ENCODE data around the gene PEX6.

PEX6 gene

DNA sequence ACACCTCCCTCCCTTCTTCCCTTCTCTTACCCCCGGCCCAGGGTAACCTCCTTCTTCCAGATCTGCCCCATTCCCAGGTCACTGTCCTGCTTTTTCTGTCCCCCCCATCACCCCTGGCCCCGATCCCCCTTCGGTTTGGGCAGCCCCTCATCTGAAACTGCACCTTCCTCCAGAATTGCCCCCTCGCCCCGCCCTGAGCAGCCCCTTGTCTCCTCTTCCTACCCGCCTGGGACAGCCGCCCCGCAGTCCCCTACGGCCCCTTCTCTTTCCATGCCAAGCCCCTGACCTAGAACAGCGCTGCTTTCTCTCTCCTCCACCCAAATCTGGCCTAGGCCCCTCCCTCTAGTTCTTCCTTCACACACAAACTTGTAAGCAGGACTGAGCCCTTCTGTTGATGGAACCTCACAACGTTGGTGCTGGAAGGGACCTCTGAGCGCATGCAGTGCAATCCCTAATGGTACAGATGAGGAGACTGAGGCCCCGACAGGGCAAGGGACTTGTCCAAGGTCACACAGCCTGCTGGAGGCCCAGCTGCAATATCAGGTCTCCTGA is 6.0 kb upstream of the PEX6 start:
- Histone ChIP-seq H3K27ac (peak overlapping the region; percentile 86 to 91), H3K4me3 (peak overlapping the region; percentile 90)
- DNase-seq (ENCODE audit: low spot score): no peak
- TF ChIP-seq, protein P1, sequence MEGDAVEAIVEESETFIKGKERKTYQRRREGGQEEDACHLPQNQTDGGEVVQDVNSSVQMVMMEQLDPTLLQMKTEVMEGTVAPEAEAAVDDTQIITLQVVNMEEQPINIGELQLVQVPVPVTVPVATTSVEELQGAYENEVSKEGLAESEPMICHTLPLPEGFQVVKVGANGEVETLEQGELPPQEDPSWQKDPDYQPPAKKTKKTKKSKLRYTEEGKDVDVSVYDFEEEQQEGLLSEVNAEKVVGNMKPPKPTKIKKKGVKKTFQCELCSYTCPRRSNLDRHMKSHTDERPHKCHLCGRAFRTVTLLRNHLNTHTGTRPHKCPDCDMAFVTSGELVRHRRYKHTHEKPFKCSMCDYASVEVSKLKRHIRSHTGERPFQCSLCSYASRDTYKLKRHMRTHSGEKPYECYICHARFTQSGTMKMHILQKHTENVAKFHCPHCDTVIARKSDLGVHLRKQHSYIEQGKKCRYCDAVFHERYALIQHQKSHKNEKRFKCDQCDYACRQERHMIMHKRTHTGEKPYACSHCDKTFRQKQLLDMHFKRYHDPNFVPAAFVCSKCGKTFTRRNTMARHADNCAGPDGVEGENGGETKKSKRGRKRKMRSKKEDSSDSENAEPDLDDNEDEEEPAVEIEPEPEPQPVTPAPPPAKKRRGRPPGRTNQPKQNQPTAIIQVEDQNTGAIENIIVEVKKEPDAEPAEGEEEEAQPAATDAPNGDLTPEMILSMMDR (IDR thresholded peaks at IDR 0.05): no peak

DNA sequence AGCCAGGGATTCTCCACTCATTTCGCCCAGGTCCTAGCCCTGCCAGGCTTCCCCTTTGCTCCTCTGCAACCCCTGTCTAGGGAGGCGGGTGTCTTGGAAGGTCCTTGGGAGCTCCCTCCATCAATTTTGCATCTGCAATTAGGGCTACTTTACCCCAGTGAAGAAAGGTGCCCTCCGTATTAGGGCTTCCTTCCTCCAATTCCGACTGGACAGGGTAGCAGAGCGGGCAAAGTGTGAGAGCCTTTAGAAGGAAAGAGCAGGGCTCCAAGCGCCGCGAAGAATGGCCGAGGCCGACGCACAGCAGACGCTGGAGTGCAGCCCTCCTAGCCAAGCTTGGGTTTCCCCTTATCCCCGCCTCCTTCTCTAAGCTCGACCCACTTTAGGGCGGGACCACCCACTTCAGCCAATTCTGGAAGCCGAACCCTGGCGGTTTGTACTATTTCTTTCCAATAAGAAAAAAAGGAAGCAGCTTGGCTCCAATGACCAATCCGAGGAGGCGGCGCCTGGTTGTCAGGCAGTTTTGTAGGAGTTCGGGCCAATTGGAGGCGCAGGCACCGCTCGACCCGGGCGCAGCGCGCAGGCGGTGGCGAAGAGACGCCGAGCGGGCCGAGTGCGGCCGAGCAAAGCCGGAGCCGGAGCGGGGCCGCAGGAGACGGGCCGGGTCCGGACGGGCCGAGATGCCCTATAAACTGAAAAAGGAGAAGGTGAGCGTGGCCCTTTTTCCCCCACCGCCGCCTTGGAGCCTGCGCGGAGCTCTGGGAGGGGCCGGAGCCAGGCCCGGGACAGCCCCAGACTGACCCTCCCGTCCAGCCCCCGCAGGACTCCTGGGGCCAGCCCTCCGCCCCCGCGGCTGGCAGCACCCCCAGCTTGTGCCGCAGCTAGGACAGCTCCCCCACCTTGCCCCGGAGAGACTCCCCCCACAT is 5.3 kb upstream of the PEX6 start, which contains the start of gene PPP2R5D:
Gene PPP2R5D (plus strand): TSS at position 570 of the 923 bp plus-strand sequence. CDS start 108 bp downstream, at position 678.
- peak within 1 kb of the TSS; percentile 86 to 91 for H3K27ac ChIP-seq
- DNase-seq (ENCODE audit: low spot score): peak; percentile 99
- TF ChIP-seq, protein P1 (IDR thresholded peaks at IDR 0.05): no peak
- H3K4me3 ChIP-seq: peak within 1 kb of the TSS; percentile 90

DNA sequence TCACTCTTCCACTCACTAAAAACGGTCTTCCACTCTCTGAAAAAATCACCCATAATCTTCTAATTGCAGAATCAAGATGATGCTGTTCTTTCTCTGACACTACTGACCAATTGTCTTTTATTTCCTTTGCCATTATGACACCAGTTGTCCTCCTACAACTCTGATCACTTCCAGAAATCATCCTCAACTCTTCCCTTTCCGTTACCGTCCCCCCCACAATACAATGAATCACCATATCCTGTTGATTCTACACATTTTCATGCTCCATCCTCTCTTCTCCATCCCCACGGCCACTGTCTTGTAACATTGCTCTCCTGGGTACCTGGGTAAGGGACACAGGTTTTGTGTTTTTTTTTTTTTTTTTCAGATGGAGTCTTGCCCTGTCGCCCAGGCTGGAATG is 2.9 kb upstream of the PEX6 start:
- TF ChIP-seq, protein P1 (IDR thresholded peaks at IDR 0.05): no peak
- DNase-seq (ENCODE audit: low spot score): no peak
- no peak overlapping the region for H3K4me3 ChIP-seq
- no peak overlapping the region for H3K27ac ChIP-seq

DNA sequence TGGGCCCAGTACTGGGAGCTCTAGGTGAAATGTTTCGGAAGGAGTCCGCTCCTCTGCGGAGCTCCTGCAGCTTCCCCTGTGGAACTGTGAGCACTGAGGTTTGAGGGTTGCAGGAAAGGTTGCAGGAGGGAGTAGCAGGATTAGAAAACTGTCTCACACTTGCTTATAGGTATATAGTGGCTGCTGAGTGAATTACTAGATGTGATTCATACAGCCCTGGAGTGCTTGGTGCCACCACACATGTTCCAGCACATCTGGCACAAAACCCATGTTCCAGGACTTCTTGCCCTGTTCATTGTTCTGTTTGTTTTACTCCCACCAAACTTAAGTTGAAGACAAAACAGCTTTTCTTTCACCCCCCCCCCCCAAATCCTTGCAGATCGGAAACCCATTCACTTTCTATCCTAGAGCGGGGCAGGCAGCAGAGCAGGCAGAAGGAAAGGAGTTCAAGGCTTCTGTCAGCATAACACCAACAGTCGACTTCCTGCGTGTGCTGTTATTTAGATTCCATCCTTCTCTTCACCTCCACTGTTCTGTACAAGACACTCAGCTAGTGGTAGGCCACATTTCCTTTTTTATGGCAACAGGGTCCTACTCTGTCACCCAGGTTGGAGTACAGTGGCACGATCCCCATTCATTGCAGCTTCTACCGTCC is 669 bp upstream of the PEX6 start:
- Histone ChIP-seq H3K4me3 (peak overlapping the region; percentile 87), H3K27ac (peak overlapping the region; percentile 70 to 87)
- TF ChIP-seq, protein P1 (IDR thresholded peaks at IDR 0.05): no peak
- DNase-seq (ENCODE audit: low spot score): no peak

DNA sequence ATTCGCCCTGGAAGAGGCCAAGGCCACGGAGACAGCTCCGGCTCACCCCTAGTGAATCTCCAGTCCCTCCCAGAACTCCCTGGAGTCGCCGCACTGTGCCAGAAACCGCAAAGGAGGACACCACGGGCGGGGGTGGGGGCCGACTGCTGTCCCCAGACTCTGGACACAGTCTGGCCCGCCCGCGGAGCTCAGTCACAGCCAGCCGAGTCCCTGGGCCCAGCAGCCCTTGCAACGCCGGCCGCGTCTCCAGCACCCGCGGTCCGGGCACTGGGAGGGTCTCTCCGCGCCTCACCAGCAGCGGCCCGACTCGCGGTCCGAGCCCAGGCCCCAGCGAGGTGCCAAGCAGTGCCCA is 518 bp downstream of the PEX6 start:
- peak overlapping the region; percentile 87 for H3K4me3 ChIP-seq
- TF ChIP-seq, protein P1 (IDR thresholded peaks at IDR 0.05): no peak
- peak overlapping the region; percentile 70 to 87 for H3K27ac ChIP-seq
- no peak for DNase-seq (ENCODE audit: low spot score)

DNA sequence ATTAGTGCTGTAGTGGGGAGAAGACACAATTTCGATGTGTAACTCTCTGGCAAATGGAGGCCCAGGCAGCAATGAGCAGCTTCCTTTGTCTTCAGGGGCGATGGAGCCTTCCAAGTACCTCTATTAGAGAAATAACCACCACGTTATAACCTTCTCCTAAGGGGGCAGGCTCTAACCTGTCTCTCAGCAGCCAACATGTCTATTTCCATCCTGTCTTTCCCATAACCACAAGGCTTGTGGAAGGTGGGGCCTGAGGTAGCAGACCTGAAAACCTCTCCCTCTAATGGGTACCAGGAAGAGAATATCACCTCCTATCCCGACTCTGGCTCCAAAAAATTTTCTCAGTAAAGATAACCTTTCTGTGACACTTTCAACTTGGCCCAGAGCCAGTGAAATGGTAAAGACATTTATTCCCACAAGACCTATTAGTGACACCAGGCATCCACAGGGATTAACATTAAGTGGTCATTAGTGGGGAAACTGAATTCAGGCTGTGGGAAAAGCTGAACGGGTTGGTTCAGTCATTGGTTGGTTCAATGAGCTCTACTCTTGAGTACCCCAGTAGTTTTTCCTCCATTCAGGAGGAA is 4.0 kb downstream of the PEX6 start:
- DNase-seq (ENCODE audit: low spot score): no peak

More for the DNA sequence above, 4.0 kb downstream of the PEX6 start:
- TF ChIP-seq, protein P1 (IDR thresholded peaks at IDR 0.05): no peak
- H3K27ac ChIP-seq: no peak overlapping the region
- no peak overlapping the region for H3K4me3 ChIP-seq
